A673 (cell line): Measurements from ENCODE around the gene TMX2.

ENCODE experiments used
- EZH2 ChIP-seq: fragments of 200-600 bp; sonication (generic); IDR thresholded peaks from 2 replicates; pipeline ENCODE4 v1.6.1; 2017; ENCODE audit warnings: borderline replicate concordance, low read depth, mild to moderate bottlenecking, mixed read lengths, antibody characterized with exemption, low read length; ENCODE audit not compliant: poor library complexity, severe bottlenecking
- TF ChIP-seq, protein P1 (sequence below): fragments of 300-800, 200-600 bp; sonication (generic); conservative IDR thresholded peaks from 2 replicates; pipeline ENCODE4 v1.5.1; 2017; ENCODE audit warnings: low read depth, mild to moderate bottlenecking, antibody characterized with exemption, low read length, moderate library complexity, mixed read lengths

DNA sequence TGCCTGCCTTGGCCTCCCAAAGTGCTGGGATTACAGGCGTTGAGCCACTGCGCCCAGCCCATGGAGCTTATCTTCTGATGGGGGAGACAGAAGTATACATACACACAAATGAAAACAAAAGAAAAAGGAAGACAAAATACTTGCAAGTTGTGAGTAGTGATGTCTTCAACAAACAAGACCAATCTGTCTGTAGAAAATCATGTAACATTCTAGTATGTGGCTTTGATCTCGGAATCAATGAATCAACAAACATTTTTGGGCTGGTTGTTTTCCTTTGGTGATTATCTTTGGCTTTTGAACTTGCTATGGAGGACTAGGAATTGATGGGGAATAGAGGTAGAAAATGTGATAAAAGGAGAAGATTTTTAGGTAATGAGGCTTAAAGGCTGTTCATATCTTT, 45.8 kb downstream of the TMX2 start:
- TF ChIP-seq, protein P1, sequence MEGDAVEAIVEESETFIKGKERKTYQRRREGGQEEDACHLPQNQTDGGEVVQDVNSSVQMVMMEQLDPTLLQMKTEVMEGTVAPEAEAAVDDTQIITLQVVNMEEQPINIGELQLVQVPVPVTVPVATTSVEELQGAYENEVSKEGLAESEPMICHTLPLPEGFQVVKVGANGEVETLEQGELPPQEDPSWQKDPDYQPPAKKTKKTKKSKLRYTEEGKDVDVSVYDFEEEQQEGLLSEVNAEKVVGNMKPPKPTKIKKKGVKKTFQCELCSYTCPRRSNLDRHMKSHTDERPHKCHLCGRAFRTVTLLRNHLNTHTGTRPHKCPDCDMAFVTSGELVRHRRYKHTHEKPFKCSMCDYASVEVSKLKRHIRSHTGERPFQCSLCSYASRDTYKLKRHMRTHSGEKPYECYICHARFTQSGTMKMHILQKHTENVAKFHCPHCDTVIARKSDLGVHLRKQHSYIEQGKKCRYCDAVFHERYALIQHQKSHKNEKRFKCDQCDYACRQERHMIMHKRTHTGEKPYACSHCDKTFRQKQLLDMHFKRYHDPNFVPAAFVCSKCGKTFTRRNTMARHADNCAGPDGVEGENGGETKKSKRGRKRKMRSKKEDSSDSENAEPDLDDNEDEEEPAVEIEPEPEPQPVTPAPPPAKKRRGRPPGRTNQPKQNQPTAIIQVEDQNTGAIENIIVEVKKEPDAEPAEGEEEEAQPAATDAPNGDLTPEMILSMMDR, result no peak
- TF ChIP-seq EZH2, result no peak
